Adrenal gland (tissue), 5 donors: ENCODE results near the gene CEP112.

Experiments used
- POLR2A ChIP-seq, 2 donors: fragments of 450-650 bp; IDR thresholded peaks; one replicate each; pipeline ENCODE4 v1.6.1; 2017; ENCODE audit warnings: antibody characterized with exemption in 2 of 2, mild to moderate bottlenecking in 2 of 2, moderate library complexity in 1 of 2
- TF ChIP-seq, protein P1 (sequence below), 6 experiments: fragments of 450-650 bp in 4 of 6; fragments of 200-600 bp in 2 of 6; sonication (generic) in 1 of 6; IDR thresholded peaks; 1 replicate in 5 of 6; 2 replicates in 1 of 6; pipeline versions ENCODE4 v1.5.1 to v1.8.0; 2016 to 2021; ENCODE audit warnings: antibody characterized with exemption in 6 of 6, mild to moderate bottlenecking in 2 of 6, moderate library complexity in 1 of 6
- donor health status: DM: no; HTN: no; CAD: no.

DNA sequence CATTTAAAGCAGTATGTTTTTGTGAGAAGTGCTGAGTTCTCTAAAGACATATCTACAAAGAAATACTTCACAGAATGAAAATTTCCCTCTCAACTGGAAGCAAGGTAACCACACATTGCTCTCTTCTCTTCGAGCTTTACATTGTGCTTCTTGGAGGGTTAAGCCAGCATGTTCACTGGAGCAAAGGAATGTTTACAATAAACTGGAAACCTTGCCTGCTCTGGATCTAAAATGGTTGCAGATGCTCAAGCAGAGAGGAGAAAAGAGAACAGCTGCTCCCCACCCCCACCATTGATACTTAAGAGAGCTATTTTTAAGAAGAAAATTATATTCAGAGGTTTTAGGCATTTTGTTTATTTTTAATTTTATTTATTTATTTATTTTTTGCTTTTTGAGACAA is 213.1 kb downstream of the CEP112 start:
- TF ChIP-seq, protein P1, sequence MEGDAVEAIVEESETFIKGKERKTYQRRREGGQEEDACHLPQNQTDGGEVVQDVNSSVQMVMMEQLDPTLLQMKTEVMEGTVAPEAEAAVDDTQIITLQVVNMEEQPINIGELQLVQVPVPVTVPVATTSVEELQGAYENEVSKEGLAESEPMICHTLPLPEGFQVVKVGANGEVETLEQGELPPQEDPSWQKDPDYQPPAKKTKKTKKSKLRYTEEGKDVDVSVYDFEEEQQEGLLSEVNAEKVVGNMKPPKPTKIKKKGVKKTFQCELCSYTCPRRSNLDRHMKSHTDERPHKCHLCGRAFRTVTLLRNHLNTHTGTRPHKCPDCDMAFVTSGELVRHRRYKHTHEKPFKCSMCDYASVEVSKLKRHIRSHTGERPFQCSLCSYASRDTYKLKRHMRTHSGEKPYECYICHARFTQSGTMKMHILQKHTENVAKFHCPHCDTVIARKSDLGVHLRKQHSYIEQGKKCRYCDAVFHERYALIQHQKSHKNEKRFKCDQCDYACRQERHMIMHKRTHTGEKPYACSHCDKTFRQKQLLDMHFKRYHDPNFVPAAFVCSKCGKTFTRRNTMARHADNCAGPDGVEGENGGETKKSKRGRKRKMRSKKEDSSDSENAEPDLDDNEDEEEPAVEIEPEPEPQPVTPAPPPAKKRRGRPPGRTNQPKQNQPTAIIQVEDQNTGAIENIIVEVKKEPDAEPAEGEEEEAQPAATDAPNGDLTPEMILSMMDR (IDR thresholded peaks at IDR 0.05), result no peak
- no peak for TF ChIP-seq POLR2A (IDR thresholded peaks at IDR 0.05)
